Measurements from ENCODE around the gene GLRX3. TPM values are rescaled to one million over a fixed set of nuclear protein-coding genes. Genes with fewer than 3 reads are reported as not detected.

GLRX3 gene
- total and polyA plus RNA-seq, 2 experiments from 2014 or later = 141 to 201 TPM

GRCh38 chr10:130128922-130129321 lies 7.3 kb upstream of the GLRX3 start:
- DNase-seq (ENCODE audit: low spot score) (no peak), ATAC-seq (peak; percentile 41)
- Mint-ChIP-seq H3K27me3 (ENCODE audit: insufficient read depth, low read depth, poor library complexity) (peaks cover 2% of the 10 kb centered on the region), H3K27ac (no peak overlapping the region), H3K4me1 (peaks cover 12% of the 10 kb centered on the region; the same call in 2 of the 3 replicates), H3K36me3 (ENCODE audit: low read depth) (no peaks in the 10 kb centered on the region), H3K9me3 (no peaks in the 10 kb centered on the region), H3K4me3 (no peak overlapping the region)
- no peak overlapping the region for H3K27ac ChIP-seq (ENCODE audit: low read depth)
- peak overlapping the region; percentile 76; the same call in 1 of the 2 replicates for H2AFZ ChIP-seq
- H3F3A ChIP-seq (replicated peaks; ENCODE audit: low read depth) = 0 out of 2 replicates have a peak, but pooled peaks cover 3% of the 10 kb centered on the region
- H4K20me1 ChIP-seq (replicated peaks; ENCODE audit: insufficient read depth) = no peaks in the 10 kb centered on the region
- H3K36me3 ChIP-seq (ENCODE audit: insufficient read depth) = no peaks in the 10 kb centered on the region
- TF ChIP-seq POLR2AphosphoS5 (IDR thresholded peaks at IDR 0.05; ENCODE audit: low read depth) = no peak
- no peak for TF ChIP-seq STAT1 (IDR thresholded peaks at IDR 0.05; ENCODE audit: unreplicated experiment)
- TF ChIP-seq, protein P1, sequence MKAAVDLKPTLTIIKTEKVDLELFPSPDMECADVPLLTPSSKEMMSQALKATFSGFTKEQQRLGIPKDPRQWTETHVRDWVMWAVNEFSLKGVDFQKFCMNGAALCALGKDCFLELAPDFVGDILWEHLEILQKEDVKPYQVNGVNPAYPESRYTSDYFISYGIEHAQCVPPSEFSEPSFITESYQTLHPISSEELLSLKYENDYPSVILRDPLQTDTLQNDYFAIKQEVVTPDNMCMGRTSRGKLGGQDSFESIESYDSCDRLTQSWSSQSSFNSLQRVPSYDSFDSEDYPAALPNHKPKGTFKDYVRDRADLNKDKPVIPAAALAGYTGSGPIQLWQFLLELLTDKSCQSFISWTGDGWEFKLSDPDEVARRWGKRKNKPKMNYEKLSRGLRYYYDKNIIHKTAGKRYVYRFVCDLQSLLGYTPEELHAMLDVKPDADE (IDR thresholded peaks at IDR 0.05) = no peak
- no peak for TF ChIP-seq ZNF462 (CRISPR knock-in tag; IDR thresholded peaks at IDR 0.05)
- no peak for TF ChIP-seq JUNB (IDR thresholded peaks at IDR 0.05; ENCODE audit: unreplicated experiment)
- no peak for TF ChIP-seq CREB1 (CRISPR knock-in tag; IDR thresholded peaks at IDR 0.05; ENCODE audit: low read depth)
- no peak for TF ChIP-seq NANOG (IDR thresholded peaks at IDR 0.05; ENCODE audit: borderline replicate concordance)
- TF ChIP-seq EZH2 (IDR thresholded peaks at IDR 0.05; ENCODE audit: low read depth, unreplicated experiment) = no peak
- no peak for TF ChIP-seq CTCF (conservative IDR thresholded peaks at IDR 0.05; ENCODE audit: low read depth in 2 of 2)
- TF ChIP-seq ZNF331 (CRISPR knock-in tag; IDR thresholded peaks at IDR 0.05; ENCODE audit: low read depth) = no peak
- no peak for TF ChIP-seq ZNF114 (CRISPR knock-in tag; IDR thresholded peaks at IDR 0.05)
- TF ChIP-seq EZH2phosphoT487 (IDR thresholded peaks at IDR 0.05; ENCODE audit: unreplicated experiment) = no peak
- TF ChIP-seq REST (IDR thresholded peaks at IDR 0.05; ENCODE audit: unreplicated experiment) = no peak
- H3K4me3 ChIP-seq = peak overlapping the region; percentile 21; the same call in 1 of the 2 replicates
- no peaks in the 10 kb centered on the region for H3K9me2 ChIP-seq (ENCODE audit: insufficient read depth)
- no peaks in the 10 kb centered on the region for H3K27me3 ChIP-seq (ENCODE audit: insufficient read depth)
- H3K4me1 ChIP-seq (ENCODE audit: insufficient read depth) = peaks cover 9% of the 10 kb centered on the region; the same call in 1 of the 2 replicates
- peak overlapping the region; percentile 66 for H3K4me2 ChIP-seq
- no peaks in the 10 kb centered on the region for H3K79me2 ChIP-seq (replicated peaks; ENCODE audit: insufficient read depth)
